22Rv1 (cell line): ENCODE data around the gene BCKDHB.

ENCODE experiments used
- CTCF ChIP-seq: fragments of 450-650 bp; IDR thresholded peaks from 2 replicates; pipeline ENCODE4 v1.5.1; 2017; ENCODE audit warnings: mild to moderate bottlenecking
- ZFX ChIP-seq: fragments of 450-650 bp; IDR thresholded peaks from 2 replicates; pipeline ENCODE4 v1.6.1; 2017; ENCODE audit warnings: antibody characterized with exemption, borderline replicate concordance

DNA sequence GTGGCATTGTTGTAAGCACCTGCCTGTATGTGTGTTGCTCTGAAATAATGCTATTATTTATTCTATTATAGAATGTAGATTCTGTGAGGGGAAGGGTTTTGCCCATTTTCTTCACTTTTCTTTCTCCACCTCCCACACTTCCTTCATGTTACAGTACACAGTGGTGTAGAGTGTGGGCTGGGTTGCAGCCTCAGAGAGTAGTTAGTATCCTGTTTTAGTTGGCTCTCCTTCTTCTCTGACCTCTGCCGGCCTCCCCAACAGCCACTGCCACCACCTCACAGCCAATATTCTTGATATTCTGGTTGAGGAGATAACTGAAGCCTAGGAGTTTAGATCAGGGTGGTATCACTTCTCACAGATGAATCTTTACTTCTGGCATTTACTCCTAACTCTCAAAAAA, 143.4 kb downstream of the BCKDHB start:
- TF ChIP-seq CTCF (no peak), ZFX (no peak)
